Adrenal gland (tissue), 12 donors: Measurements from ENCODE around the gene RPL27. TPM values are rescaled to one million over a fixed set of nuclear protein-coding genes. Genes with fewer than 3 reads are reported as not detected.

Experiments used
- DNase-seq, 7 donors: peaks; one replicate each; pipeline ENCODE4 v3.0.0-alpha.2; 2019 to 2020
- H3K27ac ChIP-seq, 5 donors: fragments of 200-600 bp; sonication (generic) in 4 of 5; 1 replicate in 3 of 5; 2 replicates in 2 of 5; pipeline versions ENCODE4 v1.5.1 to v1.8.0; 2016 to 2020; ENCODE audit warnings: mild to moderate bottlenecking in 1 of 5
- H3K27me3 ChIP-seq: fragments of 200-600 bp; 2 replicates; pipeline ENCODE4 v1.8.0; 2021
- H3K36me3 ChIP-seq, 2 donors: fragments of 200-600 bp; replicated peaks in 1 of 2; 1 replicate in 1 of 2; 2 replicates in 1 of 2; pipeline versions ENCODE4 v1.5.1 to v1.8.0; 2018 to 2022
- H3K4me1 ChIP-seq, 2 donors: fragments of 200-600 bp; replicated peaks in 1 of 2; 1 replicate in 1 of 2; 2 replicates in 1 of 2; pipeline versions ENCODE4 v1.5.1 to v1.8.0; 2018 to 2021
- H3K4me3 ChIP-seq, 4 donors: fragments of 200-600 bp; sonication (generic) in 3 of 4; one replicate each; pipeline ENCODE4 v1.5.1; 2016 to 2018
- H3K9me3 ChIP-seq, 3 donors: fragments of 200-600 bp; sonication (generic) in 1 of 3; replicated peaks in 1 of 3; 1 replicate in 2 of 3; 2 replicates in 1 of 3; pipeline versions ENCODE4 v1.5.1 to v1.8.0; 2016 to 2021
- POLR2A ChIP-seq, 2 donors: fragments of 450-650 bp; IDR thresholded peaks; one replicate each; pipeline ENCODE4 v1.6.1; 2017; ENCODE audit warnings: antibody characterized with exemption in 2 of 2, mild to moderate bottlenecking in 2 of 2, moderate library complexity in 1 of 2
- WGBS, 4 donors: extraction: QIAGEN DNeasy Blood & Tissue Kit in 2 of 4; methylation state at CpG; one replicate each; pipeline versions ENCODE4 v1.1.5 to v1.1.7; 2013 to 2017; 5-methylcytosine and 5-hydroxymethylcytosine counted together
- intact Hi-C, 2 donors: fragments of 100-400 bp; cut with DNase I; formaldehyde crosslinking; loops; one replicate each; pipeline versions ENCODE4 v1.14.1 to v1.15.0; 2022 to 2023
- polyA plus RNA-seq, 3 donors: library from polyadenylated mRNA; stranded (reverse); fragments of 200-250 nt in 2 of 3; fragments of 350-450 nt in 1 of 3; fragmentation: Illumina TruSeq in 1 of 3; extraction: RNeasy Lipid Tissue Mini Kit (QIAGEN cat#74804) in 1 of 3; gene quantifications; one replicate each; pipeline ENCODE4 v1.2.3, GENCODE V29; 2013 to 2014
- total RNA-seq, 9 donors: library from RNA; depleted of rRNA in 4 of 9; stranded (reverse); fragments of >200 nt in 4 of 9; fragments of 120-200 nt in 1 of 9; fragmentation: NEBNext Ultra II Directional in 1 of 9; extraction: Animal tissue kit (Norgen Biotek cat#: 25700) in 1 of 9; gene quantifications; one replicate each; pipeline versions ENCODE4 v1.1.0 to v1.2.4, GENCODE V29; 2013 to 2023
- TF ChIP-seq, protein P1 (sequence below), 6 experiments: fragments of 450-650 bp in 4 of 6; fragments of 200-600 bp in 2 of 6; sonication (generic) in 1 of 6; IDR thresholded peaks; 1 replicate in 5 of 6; 2 replicates in 1 of 6; pipeline versions ENCODE4 v1.5.1 to v1.8.0; 2016 to 2021; ENCODE audit warnings: antibody characterized with exemption in 6 of 6, mild to moderate bottlenecking in 2 of 6, moderate library complexity in 1 of 6
- donor health status: healthy with polysubstance abuse.
- donor health status: Bipolar disorder and iron deficiency.
- donor health status: DM: yes; HTN: yes; CAD: no.
- donor health status: DM: no; HTN: no; CAD: no.
- donor health status: DM: no; HTN: no; CAD: no.
- donor health status: DM: yes; HTN: yes; CAD: no.

RPL27 gene
- total and polyA plus RNA-seq, 12 donors, result 356 to 2,291 (median 1,072) TPM

DNA sequence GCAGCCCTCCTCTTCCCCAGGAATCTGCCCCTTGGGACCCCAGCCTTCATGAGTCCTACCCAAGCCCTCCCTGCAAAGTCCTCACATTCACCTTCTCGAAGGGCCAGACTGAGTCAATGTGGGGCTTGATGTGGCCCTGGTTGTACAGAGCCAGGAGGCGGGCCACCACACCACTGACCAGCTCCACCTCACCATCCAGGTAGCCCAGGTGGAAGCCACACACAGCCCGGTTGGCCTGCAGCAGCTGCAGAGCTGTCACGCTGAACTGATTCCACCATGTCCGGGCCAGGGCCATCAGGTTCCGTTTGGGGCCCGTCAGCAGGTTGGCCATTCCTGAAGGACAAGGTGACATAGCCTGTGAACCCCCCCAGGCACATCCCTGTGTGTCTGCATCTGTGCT, 18.0 kb downstream of the RPL27 start:
- H3K27ac ChIP-seq, result peak overlapping the region in 4 of 5 donors; percentile 43 to 87 (median 70)
- DNase-seq, result peak in 2 of 7 donors; percentile 29 to 56
- peaks cover 0 to 47% of the 10 kb centered on the region in 2 donors for H3K36me3 ChIP-seq
- WGBS, 4 donors, result 90 to 100% (median 92%) methylated on average over 1 to 7 of the region's 7 CpGs
- no peak overlapping the region for H3K4me3 ChIP-seq
- H3K27me3 ChIP-seq, result no peaks in the 10 kb centered on the region
- no peak for TF ChIP-seq POLR2A (IDR thresholded peaks at IDR 0.05)
- TF ChIP-seq, protein P1, sequence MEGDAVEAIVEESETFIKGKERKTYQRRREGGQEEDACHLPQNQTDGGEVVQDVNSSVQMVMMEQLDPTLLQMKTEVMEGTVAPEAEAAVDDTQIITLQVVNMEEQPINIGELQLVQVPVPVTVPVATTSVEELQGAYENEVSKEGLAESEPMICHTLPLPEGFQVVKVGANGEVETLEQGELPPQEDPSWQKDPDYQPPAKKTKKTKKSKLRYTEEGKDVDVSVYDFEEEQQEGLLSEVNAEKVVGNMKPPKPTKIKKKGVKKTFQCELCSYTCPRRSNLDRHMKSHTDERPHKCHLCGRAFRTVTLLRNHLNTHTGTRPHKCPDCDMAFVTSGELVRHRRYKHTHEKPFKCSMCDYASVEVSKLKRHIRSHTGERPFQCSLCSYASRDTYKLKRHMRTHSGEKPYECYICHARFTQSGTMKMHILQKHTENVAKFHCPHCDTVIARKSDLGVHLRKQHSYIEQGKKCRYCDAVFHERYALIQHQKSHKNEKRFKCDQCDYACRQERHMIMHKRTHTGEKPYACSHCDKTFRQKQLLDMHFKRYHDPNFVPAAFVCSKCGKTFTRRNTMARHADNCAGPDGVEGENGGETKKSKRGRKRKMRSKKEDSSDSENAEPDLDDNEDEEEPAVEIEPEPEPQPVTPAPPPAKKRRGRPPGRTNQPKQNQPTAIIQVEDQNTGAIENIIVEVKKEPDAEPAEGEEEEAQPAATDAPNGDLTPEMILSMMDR (IDR thresholded peaks at IDR 0.05), result no peak
- no peaks in the 10 kb centered on the region for H3K9me3 ChIP-seq
- peaks cover 61 to 76% of the 10 kb centered on the region in 2 donors for H3K4me1 ChIP-seq
- intact Hi-C loops, result no loop called here

DNA sequence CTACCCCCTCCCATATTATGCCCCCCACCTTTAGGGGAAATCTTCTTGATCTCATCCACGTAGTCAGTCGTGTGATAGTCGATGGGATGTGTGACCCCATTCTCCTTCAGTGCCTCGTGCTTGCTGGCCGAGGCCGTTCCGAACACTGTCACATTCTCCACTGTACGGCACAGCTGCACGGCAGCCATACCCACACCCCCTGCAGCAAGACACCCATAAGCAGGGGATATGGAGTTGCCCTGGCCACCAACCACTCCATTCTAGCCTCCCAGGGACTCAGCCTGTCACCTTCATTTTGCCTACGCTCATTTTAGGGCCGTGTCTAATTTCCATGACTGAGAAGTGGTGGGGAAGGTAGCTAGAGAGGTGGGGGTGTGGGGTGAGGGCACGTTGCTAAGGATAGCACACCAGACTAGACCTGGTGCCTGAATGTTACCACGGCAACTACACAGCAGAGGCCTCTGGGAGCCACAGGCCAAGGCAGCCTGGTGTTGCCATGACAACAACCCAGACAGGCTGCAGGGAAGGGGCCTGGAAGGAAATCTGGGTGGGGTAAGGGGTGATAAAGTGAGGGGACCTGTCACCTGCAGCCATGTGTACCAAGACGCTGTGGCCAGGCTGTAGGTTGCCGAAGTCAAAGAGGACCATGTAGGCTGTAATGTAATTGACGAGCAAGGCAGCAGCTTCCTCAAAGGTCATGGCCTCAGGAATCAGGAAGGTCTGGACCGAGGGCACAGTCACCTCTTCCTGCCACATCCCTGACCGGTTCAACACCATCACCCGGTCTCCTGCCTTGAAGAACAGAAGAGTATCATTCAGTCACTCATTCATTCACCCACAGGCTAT, 20.0 kb downstream of the RPL27 start:
- H3K36me3 ChIP-seq, result peaks cover 0 to 34% of the 10 kb centered on the region in 2 donors
- peak in 4 of 7 donors; percentile 46 to 89 (median 52) for DNase-seq
- peak overlapping the region in 3 of 5 donors; percentile 63 to 97 (median 89) for H3K27ac ChIP-seq
- WGBS, 4 donors, result 53 to 57% (median 55%) methylated on average over 18 to 19 of the region's 19 CpGs
- no peaks in the 10 kb centered on the region for H3K27me3 ChIP-seq
- no peak for TF ChIP-seq POLR2A (IDR thresholded peaks at IDR 0.05)
- TF ChIP-seq, protein P1 (IDR thresholded peaks at IDR 0.05), result no peak
- no peaks in the 10 kb centered on the region for H3K9me3 ChIP-seq
- H3K4me3 ChIP-seq, result no peak overlapping the region
- intact Hi-C loops, result no loop called here
- H3K4me1 ChIP-seq, result peaks cover 53 to 65% of the 10 kb centered on the region in 2 donors

DNA sequence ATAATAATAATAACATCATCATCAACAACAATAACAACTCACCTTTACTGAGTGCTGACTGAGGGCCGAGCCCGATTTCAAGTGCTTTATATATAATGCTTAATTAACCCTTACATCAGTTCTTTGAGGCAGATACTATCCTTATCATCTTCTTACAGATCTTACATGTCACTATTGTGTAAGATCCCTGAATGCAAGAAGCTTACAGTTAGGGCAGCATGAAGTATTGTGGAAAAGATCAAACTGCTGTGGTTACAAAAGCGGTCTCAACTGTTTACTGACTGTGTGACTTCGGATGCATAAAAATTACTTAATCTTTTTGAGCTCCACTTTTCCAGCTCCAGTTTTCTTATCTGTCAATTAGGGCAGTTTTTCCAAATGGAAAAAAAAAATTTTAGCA, 20.7 kb downstream of the RPL27 start:
- intact Hi-C loops, result no loop called here
- TF ChIP-seq, protein P1 (IDR thresholded peaks at IDR 0.05), result no peak
- no peak for TF ChIP-seq POLR2A (IDR thresholded peaks at IDR 0.05)
- H3K27ac ChIP-seq, result peak overlapping the region in 4 of 5 donors; percentile 5 to 97 (median 76)
- no peaks in the 10 kb centered on the region for H3K27me3 ChIP-seq
- WGBS, 4 donors, result 29 to 33% (median 31%) methylated on average over 4 of the region's 4 CpGs
- peaks cover 49 to 61% of the 10 kb centered on the region in 2 donors for H3K4me1 ChIP-seq
- H3K4me3 ChIP-seq, result no peak overlapping the region
- peaks cover 0 to 27% of the 10 kb centered on the region in 2 donors for H3K36me3 ChIP-seq
- peak in 1 of 7 donors; percentile 51 for DNase-seq
- no peaks in the 10 kb centered on the region for H3K9me3 ChIP-seq

DNA sequence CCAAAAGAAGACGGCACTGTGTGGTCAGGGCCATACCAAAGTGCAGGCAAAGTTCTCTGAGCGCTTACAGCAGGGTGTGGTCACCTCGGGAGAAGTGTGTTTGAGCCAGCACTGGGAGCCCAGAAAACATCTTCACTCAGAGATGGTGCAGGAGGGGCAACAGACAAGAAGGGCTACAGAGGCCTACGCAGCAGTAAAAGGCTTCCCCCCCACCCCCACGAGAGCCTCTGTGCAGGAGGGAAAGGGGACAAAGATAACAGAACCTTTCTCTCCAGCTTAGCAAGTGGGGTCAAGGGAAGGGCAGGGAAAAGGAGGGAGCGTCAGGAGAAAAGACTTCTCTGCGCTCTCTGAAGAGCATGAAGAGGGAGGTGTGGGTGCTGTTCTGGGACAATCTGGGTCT, 21.2 kb downstream of the RPL27 start:
- Histone ChIP-seq H3K4me1 (peaks cover 44 to 59% of the 10 kb centered on the region in 2 donors), H3K36me3 (peaks cover 0 to 22% of the 10 kb centered on the region in 2 donors), H3K9me3 (no peaks in the 10 kb centered on the region), H3K27me3 (no peaks in the 10 kb centered on the region), H3K4me3 (peak overlapping the region in 2 of 4 donors; percentile 11 to 33), H3K27ac (peak overlapping the region; percentile 85 to 97 (median 89))
- TF ChIP-seq, protein P1 (IDR thresholded peaks at IDR 0.05), result no peak
- peak in 1 of 2 donors; percentile 35 for TF ChIP-seq POLR2A (IDR thresholded peaks at IDR 0.05)
- peak in 5 of 7 donors; percentile 48 to 66 (median 60) for DNase-seq
- intact Hi-C loops, result no loop called here
- WGBS, 4 donors, result 9 to 31% (median 14%) methylated on average over 7 of the region's 7 CpGs
